ENCODE measurements around the gene TRPM3.

The TRPM3 gene

DNA sequence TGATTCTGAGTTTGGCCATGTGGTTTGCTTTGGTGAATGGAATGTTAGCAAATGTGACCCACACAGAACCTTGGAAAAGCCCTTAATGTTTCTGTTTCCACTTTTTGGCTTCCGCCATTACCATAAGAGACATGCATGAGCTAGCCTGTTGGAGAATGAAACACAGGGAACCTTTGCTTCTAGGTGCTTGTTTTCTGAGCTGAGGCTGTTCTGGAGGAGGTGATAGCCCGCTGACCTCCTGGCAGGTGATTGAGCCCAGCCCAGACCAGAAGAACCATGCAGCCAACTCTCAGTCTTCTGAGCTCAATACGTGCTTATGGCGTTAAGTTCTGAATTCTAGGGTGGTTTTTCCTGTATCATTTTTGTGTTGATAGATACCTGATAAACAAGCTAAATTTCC, 558.4 kb downstream of the TRPM3 start:
- DNase-seq (ENCODE audit: low read depth): no peak
- no peak for TF ChIP-seq CTCF (IDR thresholded peaks at IDR 0.05; ENCODE audit: low read length, missing control alignments)
- no peak overlapping the region for H3K4me3 ChIP-seq (replicated peaks; ENCODE audit: low read depth, low read length)

- no peak for TF ChIP-seq CTCF (IDR thresholded peaks at IDR 0.05; ENCODE audit: low read length, missing control alignments)
- no peak for DNase-seq (ENCODE audit: low read depth)
- H3K4me3 ChIP-seq (replicated peaks; ENCODE audit: low read depth, low read length): no peak overlapping the region
Observed at GRCh38 chr9:70561786-70562395, 559.5 kb downstream of the TRPM3 start.

DNA sequence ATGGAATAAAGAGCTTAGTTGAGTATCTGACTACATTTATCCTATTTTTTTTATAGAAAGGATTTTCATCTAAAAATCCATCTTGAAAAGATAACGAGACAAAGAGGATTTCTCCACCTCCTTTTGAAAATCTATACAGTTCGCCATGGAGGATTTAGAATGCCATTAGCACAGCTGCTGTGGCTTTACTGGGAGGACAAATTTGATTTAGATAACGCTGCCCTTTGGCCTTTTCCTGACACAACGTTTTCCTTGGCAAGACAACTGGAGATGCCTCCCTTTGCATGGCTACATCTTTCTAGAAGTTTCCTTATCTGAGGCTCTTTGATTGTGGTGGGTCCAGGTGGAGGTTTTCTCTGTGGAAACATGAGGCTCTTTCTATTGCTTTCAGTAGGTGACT, 560.3 kb downstream of the TRPM3 start:
- H3K4me3 ChIP-seq (replicated peaks; ENCODE audit: low read depth, low read length): no peak overlapping the region
- DNase-seq (ENCODE audit: low read depth): no peak
- no peak for TF ChIP-seq CTCF (IDR thresholded peaks at IDR 0.05; ENCODE audit: low read length, missing control alignments)

GRCh38 chr9:70559102-70559501, 562.3 kb downstream of the TRPM3 start:
- no peak for TF ChIP-seq CTCF (IDR thresholded peaks at IDR 0.05; ENCODE audit: low read length, missing control alignments)
- DNase-seq (ENCODE audit: low read depth): no peak
- H3K4me3 ChIP-seq (replicated peaks; ENCODE audit: low read depth, low read length): no peak overlapping the region

DNA sequence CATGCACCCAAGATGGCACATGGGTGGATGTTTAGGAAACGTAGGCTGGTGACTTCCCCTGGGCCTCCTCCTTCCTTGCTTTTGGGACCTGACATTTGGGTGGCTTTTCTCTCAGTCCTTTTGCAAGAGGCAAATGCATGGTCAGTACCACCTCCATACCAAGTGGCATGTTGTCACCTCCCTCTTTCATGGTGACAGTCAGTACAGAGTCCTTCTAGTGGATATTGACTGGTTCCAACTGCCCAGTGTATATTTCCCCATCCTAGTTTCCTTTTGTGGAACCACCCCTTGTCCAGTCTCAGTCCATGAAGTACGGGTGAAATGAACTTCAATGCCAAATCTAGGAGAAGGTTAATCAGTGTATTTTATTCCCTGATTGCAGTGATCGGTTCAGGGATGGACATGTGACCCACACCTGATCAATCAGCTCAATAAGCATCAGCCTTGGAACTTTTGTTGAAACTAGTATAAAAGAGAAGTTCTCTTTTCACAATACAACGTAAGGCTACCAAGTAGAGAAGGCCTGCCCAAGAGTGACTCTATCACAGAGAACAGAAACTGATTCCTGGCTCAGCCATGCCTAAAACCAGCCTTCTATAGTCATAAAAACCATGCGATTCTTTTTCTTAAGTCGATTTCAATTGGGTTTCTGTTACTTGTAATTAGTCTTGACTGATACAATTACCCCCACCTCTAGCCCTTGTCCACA, 563.6 kb downstream of the TRPM3 start:
- H3K4me3 ChIP-seq (replicated peaks; ENCODE audit: low read depth, low read length): no peak overlapping the region
- no peak for TF ChIP-seq CTCF (IDR thresholded peaks at IDR 0.05; ENCODE audit: low read length, missing control alignments)
- DNase-seq (ENCODE audit: low read depth): no peak

GRCh38 chr9:70556771-70557170, 564.6 kb downstream of the TRPM3 start:
- no peak overlapping the region for H3K4me3 ChIP-seq (replicated peaks; ENCODE audit: low read depth, low read length)
- no peak for TF ChIP-seq CTCF (IDR thresholded peaks at IDR 0.05; ENCODE audit: low read length, missing control alignments)
- no peak for DNase-seq (ENCODE audit: low read depth)

- DNase-seq (ENCODE audit: low read depth): no peak
- H3K4me3 ChIP-seq (replicated peaks; ENCODE audit: low read depth, low read length): no peak overlapping the region
- TF ChIP-seq CTCF (IDR thresholded peaks at IDR 0.05; ENCODE audit: low read length, missing control alignments): no peak
Observed at GRCh38 chr9:70554881-70555280, 566.5 kb downstream of the TRPM3 start.
